GM19238 (cell line): ENCODE data around the gene CLCN2.

ENCODE experiments used
- DNase-seq: peaks from one replicate; pipeline ENCODE4 v3.0.0; 2011; ENCODE audit warnings: low spot score; ENCODE audit not compliant: insufficient read length

Gene CLCN2

DNA sequence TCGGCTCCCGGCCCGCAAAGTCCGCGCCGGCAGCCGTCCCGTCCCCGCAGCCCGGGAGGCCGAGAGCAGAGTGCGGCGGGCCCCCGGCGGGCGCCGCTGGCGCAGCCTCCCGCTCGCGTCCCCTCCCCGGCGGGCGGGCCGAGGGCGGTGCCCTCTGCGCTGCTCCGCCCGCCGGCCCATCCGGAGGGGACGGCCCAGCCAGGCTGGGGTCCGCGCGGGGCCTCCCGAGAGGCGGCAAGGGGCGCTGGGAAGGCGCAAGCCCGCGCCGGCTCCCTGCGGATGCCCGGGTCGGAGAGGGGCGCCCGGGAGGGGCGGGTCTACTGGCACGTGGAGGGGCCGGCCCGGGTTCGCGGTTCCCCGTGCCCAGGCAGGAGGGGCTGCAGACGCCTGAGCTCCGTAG lies at the start of gene CLCN2, which contains the start of gene POLR2H:
TSS of gene CLCN2 (minus strand) at position 74 of the 400 bp plus-strand sequence. CDS start 126 bp downstream, outside the sequence.
TSS of gene POLR2H (plus strand) at position 179 of the 400 bp plus-strand sequence. CDS start 1,783 bp downstream, outside the sequence.
- peak; percentile 54 for DNase-seq

DNA sequence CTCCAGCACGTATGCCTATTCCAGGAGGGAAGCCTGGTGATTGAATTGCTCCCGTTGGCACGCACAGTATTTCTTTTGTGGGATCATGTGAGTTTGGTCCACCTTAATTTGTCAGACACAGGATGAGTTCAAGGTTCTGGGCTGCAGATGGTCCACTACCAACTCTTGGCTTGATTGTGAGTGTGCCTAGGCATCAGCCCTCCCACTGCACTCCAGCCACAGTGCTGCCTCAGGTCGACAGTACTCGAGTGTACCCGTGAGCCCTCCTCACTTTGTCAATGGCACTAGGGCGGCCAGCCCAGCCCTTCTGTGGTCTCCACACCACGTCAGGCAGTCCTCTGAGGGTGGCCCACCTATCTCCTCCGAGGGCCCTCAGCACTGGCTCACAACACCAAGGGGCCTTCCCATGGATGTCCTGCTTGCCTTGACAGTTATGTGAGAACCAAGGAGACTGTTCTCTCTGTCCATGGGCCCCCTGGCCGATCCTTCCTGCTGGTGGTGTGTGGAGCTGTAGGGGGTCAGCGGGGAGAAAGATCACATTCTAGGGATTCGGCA lies 48.6 kb upstream of the CLCN2 start:
- no peak for DNase-seq

DNA sequence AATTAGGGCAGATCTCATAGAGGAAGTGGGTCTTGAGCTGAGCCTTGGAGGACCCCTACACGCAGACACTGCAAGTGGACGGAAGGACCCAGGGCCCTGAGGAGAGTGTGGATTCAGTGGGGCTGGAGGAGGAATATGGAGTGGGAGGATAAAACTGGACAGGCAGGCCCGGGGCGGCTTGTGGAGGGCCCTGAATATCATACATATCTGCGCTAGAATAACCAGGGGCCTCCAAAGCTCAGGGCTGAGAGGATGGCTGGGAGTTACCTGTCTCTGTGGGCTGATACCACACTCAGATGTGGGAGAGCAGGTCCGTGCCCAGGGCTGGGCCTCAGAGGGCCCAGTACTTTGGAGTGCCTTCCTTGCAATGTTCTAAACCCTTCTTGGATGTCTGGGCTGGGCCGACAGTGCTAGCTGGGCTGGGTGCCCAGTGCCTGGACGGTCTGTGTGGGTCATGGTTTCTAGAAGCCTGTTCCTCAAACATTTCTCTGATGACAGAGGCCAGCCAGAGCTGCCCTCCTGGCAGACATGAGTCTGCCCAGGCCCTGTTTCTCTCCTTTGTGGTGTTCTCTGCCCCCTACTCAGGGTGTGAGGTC lies 48.0 kb upstream of the CLCN2 start:
- no peak for DNase-seq

DNA sequence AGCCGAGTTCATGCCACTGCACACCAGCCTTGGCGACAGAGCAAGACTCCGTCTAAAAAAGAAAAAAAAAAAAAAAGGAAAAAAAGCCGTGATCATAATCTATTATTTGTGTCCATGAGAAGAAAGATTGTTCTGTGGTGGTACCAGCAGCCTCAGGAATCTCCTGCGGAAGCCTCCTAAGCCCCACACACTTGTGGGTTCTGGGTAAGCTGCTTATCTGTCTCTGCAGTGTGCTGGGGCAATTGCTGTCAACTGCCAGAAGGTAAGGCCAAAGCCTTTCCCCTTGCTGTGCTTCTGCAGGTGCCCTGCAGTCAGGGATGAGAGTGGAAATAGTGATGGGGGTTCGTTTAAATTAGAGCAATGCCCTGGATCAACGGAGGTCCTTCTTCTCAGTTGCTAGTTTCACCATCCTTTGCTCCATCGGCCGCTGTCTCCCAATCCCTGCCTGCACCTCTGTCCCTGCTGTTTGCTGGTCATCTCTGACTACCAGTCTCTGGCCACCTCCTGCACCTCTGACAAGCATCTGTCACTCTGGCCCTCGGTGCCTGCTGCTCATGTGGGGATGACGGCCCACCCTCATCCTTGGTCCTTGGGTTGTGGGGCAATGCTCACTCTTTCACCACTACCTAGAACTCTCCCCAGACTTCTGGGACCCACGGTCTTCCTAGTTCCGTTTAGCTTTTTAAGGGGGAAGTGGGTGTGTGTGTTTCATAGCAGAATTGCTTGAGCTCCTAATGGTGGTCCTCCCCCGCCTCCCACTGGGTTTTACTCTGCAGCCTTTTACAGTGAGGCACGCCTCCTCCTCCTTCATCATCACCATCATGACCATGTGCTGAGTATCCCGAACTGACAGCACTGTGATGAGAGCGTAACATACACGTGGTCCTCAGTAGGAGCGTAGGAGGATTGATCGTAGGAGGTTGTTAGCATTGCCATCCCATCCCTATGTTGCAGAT lies 43.9 kb upstream of the CLCN2 start:
- no peak for DNase-seq

DNA sequence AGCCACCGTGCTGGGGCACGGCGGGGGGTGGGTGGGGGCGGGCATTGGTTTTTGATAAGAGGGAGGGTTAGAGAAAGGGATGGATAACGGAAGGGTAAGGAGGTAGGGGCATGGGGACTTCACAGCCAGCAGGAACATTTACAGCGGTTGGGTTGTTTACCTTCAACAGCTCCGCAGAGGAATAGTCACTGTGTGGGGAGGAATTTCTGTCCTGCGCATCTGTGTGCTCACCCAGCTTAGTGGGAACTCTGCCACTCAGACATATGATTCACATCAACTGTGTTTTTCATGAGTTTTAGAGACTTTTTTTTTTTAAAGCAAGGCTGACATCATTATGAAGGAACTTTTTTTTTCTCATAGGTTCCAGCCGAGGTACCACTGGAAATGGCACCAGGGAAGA lies 38.0 kb upstream of the CLCN2 start:
- no peak for DNase-seq

DNA sequence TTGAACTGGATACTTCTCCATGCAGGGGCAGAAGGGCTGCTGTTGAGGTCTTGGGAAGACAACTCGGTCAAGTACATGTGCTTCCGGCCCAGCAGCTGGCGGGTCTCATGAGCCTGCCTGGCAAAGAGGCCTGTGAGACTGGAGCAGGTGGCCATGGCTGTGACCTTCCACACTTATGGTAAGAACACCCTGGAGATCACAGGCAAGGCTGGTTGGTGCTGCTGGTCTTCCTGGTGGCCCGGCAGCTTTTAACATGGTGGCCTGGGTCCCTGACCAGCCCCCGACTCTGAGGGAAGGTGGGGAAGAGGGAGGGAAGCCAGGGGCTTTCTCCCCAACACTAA lies 33.9 kb upstream of the CLCN2 start:
- no peak for DNase-seq

DNA sequence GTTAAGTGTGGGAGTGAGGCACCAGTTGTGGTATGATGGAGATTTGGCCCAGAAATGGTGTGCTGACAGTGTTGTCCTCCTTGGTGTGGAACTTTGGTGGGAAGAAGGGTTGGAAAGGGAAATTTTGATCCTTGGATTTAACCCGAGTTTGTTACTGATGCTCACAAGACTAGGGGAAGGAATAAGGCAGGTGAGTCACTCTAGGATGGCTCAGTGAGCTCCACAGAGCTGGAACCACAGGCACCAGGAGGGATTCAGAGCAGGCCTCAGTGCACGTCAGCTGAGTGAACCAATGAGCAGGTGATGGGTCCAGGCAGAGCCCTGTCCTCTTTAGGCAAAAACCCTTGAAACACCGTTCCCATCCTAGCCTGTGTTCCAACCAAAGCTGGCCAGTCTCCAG lies 29.9 kb upstream of the CLCN2 start:
- no peak for DNase-seq

DNA sequence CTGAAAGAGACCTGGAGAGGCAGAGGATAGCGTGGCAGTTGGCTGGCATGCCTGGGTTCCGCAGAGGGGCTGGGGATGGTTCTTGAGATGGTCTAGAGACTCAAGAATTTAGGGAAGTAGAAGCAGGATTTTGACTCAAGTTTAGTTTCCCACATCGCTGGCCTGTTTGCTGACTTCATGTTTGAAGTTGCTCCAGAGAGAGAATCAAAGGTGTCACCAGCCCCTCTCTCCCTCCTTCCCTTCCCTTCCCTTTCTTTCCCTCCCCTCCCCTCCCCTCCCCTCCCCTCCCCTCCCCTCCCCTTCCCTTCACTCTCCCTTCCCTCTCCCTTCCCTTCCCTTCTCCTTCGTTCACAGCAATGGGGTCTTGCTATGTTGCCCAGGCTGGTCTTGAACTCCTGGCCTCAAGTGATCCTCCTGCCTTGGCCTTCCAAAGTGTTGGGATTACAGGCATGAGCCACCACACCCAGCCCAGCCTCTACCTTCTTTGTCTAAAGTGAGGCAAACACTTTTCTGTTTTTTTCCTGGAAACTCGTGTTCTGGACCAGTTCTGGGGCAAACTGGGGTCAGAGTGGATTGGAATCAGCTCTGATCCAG lies 28.6 kb upstream of the CLCN2 start:
- DNase-seq: no peak

DNA sequence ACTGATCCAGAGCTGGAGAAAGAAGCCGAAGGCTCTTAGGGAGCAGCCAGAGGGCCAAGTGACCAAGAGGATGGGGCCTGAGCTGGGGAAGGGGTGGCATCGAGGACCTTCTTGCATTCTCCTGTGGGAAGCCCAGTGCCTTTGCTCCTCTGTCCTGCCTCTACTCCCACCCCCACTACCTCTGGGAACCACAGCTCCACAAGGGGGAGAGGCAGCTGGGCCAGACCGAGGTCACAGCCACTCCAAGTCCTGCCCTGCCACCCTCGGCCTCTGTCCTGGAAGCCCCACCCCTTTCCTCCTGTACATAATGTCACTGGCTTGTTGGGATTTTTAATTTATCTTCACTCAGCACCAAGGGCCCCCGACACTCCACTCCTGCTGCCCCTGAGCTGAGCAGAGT lies 28.0 kb upstream of the CLCN2 start:
- DNase-seq: no peak

DNA sequence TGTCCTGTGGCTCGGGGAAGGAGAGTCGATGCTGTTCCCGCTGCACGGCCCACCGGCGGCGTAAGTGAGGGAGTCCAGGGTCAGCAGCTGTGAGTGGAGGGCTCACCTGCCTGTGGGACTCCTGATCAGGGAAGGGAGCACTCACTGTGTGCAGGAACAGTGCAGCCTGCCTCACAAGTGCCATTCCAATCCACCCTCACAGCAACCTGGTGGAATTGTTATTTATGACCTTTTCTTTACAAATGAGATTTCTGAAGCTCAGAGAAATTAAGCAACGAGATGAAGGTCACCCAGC lies 27.5 kb upstream of the CLCN2 start:
- no peak for DNase-seq

DNA sequence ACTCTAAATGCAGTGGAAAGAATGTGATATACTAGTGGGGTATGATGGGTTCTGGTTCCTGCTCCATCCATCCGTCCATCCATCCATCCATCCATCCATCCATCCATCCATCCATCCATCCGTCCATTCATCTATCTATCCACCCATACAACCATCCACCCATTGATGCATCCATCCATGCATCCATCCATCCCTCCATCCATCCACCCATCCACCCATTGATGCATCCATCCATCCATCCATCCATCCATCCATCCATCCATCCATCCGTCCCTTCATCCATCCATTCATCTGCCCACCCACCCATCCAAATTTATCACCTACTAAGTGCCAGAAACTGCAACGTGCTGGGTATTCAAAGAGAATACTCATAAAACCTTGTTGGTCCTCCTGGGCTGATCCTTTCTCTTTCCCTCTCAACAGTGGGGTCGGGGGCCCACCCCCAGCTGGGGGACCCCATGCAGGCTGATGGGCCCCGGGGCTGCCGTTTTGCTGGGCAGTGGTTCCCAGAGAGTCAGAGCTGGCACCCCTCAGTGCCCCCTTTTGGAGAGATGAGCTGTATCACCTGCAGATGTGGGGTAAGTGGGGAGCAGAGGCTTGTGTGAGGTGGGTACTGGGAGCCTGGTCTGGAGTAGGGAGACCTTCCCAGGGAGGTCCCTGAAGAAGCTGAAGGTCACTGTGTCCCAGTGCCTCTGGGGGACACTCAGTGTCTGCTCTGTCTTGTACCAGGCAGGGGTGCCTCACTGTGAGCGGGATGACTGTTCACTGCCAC lies 26.9 kb upstream of the CLCN2 start:
- DNase-seq: no peak

DNA sequence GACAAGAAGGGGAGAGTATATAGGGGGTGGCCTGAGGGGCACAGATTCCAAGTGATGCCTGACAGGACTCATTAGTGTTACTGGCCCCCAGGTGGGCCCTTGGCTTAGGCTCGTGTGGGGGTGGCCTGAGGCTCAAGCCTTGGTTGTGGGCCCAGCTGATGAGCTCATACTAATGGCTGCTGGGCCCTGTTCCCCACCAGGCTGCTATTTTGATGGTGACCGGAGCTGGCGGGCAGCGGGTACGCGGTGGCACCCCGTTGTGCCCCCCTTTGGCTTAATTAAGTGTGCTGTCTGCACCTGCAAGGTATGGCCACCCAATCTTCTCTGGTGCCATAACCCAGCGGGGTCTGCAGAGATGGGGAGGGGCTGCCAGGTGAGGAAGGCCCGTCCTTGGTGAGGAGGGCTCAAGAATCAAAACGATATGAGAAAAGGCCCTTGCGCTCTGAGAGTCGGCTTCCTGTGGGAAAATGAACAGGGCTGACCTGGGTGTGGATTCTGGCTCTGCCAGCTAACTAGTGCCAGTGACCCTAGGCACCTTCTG lies 25.8 kb upstream of the CLCN2 start:
- no peak for DNase-seq

DNA sequence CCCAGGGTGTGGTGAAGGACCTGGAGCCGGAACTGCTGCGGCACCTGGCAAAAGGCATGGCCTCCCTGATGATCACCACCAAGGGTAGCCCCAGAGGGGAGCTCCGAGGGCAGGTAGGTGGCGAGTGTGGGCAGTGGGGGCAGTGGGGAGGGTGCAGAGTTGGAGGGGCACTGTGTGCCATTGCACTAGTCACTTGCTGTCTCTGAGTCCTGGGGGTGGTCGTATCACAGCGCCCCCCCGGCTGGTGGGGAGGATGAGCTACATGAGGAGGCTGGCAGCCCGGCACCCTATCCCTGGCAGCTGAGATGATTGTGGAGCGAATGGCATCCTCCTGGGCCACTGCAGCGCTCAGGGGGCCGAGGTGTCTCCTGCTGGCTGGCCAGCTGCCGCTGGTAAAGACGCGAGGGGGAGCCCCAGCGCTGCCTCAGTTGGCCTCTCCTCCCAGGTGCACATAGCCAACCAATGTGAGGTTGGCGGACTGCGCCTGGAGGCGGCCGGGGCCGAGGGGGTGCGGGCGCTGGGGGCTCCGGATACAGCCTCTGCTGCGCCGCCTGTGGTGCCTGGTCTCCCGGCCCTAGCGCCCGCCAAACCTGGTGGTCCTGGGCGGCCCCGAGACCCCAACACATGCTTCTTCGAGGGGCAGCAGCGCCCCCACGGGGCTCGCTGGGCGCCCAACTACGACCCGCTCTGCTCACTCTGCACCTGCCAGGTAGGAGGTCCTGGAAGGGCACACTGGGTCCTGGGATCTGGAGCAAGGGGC lies 24.8 kb upstream of the CLCN2 start:
- DNase-seq: no peak

DNA sequence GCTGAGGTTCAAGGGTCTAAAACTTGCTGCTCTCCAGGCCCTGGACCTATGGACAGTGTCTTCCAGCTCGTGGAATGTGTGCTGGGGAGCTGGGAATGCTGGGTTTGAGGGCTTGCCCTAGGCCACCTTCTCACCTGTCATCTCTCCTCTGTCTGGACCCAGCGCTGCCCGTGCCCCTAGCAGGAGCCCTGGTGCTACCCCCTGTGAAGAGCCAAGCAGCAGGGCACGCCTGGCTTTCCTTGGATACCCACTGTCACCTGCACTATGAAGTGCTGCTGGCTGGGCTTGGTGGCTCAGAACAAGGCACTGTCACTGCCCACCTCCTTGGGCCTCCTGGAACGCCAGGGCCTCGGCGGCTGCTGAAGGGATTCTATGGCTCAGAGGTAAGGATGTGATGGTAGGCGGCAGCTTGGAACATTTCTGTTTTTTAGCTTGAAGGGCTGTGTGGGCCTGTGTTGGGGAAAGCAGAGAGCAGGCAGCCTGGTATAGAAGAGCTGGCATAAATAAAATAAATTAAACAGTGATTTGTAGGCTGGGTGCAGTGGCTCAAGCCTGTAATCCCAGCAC lies 23.5 kb upstream of the CLCN2 start:
- DNase-seq: no peak

DNA sequence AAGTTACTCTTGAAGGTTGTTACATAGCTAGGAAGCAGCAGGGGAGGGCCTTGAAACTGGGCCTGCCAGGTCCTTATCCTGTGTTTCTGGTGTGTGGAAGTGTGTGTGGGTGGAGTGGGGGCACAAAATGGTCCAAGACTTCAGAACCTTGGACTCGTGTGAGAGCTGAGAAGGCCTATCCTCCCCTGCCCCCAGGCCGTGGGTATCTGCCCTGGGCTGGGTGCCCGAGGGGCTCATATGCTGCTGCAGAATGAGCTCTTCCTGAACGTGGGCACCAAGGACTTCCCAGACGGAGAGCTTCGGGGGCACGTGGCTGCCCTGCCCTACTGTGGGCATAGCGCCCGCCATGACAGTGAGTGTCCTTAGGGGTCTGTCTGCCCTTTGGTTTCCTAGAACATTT lies 22.9 kb upstream of the CLCN2 start:
- no peak for DNase-seq

DNA sequence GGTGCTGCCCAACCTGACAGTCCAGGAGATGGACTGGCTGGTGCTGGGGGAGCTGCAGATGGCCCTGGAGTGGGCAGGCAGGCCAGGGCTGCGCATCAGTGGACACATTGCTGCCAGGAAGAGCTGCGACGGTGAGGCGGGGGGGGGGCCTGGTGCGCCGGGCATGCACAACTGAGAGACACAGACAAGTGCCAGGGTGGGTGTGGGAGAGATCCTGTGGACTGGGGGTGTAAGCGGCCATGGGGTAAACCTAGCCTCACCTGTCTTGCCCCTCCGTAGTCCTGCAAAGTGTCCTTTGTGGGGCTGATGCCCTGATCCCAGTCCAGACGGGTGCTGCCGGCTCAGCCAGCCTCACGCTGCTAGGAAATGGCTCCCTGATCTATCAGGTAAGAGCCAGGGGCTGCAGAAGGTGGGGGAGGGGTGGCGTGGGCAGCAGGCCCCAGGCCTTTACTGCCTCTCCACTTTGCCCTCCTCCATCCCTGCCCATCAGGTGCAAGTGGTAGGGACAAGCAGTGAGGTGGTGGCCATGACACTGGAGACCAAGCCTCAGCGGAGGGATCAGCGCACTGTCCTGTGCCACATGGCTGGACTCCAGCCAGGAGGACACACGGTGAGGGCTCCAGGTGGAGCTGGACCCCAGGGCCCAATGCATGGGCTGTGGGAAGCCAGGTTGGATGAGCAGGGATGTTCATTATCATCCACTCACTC lies 21.8 kb upstream of the CLCN2 start:
- DNase-seq: no peak

DNA sequence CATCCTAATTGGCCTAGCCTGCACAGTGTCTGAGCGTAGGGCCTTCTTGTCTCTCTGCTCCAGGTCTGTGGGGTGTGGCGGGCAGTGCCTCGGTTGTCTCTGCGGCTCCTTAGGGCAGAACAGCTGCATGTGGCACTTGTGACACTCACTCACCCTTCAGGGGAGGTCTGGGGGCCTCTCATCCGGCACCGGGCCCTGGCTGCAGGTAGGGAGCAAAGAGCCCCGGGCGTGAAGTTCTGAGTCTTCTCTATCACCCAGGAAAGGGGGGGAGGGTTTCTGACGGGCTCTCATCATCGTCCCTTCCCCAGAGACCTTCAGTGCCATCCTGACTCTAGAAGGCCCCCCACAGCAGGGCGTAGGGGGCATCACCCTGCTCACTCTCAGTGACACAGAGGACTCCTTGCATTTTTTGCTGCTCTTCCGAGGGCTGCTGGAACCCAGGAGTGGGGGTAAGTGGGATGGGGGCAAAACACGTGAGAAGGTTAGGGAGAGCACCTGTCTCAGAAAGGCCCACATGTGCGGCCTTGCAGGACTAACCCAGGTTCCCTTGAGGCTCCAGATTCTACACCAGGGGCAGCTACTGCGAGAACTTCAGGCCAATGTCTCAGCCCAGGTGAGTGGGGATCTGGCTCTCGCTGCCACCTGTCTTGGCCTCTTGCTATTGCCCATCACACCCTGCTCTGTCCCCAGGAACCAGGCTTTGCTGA lies 21.1 kb upstream of the CLCN2 start:
- DNase-seq: no peak

DNA sequence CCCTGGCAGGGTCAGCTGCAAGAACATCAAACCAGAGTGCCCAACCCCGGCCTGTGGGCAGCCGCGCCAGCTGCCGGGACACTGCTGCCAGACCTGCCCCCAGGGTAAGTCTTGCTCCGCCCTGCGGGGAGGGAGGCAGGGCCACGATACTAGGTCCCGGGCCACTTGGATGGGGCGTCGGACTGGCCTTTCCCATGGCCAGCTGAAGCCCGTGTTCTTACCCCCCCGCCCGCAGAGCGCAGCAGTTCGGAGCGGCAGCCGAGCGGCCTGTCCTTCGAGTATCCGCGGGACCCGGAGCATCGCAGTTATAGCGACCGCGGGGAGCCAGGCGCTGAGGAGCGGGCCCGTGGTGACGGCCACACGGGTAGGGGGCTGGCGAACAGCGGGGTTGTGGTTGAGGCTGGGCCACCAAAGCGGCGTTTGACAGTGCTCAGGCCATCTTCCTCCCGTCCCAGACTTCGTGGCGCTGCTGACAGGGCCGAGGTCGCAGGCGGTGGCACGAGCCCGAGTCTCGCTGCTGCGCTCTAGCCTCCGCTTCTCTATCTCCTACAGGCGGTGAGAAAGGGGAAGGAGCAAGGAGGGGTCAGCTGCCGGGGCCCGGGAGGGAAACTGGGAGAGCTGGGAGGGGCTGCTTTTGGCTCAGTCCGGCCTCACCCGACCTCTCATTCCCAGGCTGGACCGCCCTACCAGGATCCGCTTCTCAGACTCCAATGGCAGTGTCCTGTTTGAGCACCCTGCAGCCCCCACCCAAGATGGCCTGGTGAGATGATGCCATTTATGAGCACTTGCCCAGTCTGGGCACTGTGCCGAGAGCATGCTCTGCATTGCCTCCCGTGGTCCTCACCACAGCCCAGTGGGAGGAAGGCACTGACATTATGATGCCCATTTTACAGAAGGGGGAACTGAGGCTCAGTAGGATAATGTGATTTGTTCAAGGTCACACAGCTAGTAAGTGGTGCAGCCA lies 20.1 kb upstream of the CLCN2 start:
- no peak for DNase-seq
